Tibial nerve (tissue), 4 donors: ENCODE data around the gene FADS6.

Experiments
- CTCF ChIP-seq, 5 experiments: fragments of 200-600 bp in 3 of 5; fragments of 450-650 bp in 2 of 5; sonication (generic) in 3 of 5; IDR thresholded peaks; one replicate each; pipeline ENCODE4 v1.5.1; 2016 to 2019; ENCODE audit warnings: antibody characterized with exemption in 5 of 5, mild to moderate bottlenecking in 3 of 5, moderate library complexity in 2 of 5
- EP300 ChIP-seq, 2 donors: sonication (generic); formaldehyde crosslinking; IDR thresholded peaks; one replicate each; pipeline ENCODE4 v1.6.1; 2017; ENCODE audit warnings: antibody characterized with exemption in 2 of 2, mild to moderate bottlenecking in 1 of 2

GRCh38 chr17:74878658-74879057, 14.8 kb downstream of the FADS6 start:
- no peak for TF ChIP-seq CTCF (IDR thresholded peaks at IDR 0.05)
- TF ChIP-seq EP300 (IDR thresholded peaks at IDR 0.05), result no peak
